H1 (cell line): ENCODE measurements around the gene DEAF1. TPM values are rescaled to one million over a fixed set of nuclear protein-coding genes. Genes with fewer than 3 reads are reported as not detected.

Experiments used
- BACH1 ChIP-seq: IDR thresholded peaks from 2 replicates; pipeline ENCODE4 v1.6.1; 2012; ENCODE audit warnings: low read length, improper control_type of control experiment
- CBX5 ChIP-seq: fragments of 300-800, 300-1000 bp; sonication (generic); IDR thresholded peaks from 2 replicates; pipeline ENCODE4 v1.7.1; 2016; ENCODE audit warnings: antibody characterized with exemption, low read length, low read depth
- TEAD4 ChIP-seq: IDR thresholded peaks from 2 replicates; pipeline ENCODE4 v1.6.1; 2012; ENCODE audit warnings: low read depth, low read length, inconsistent platforms, mixed read lengths
- polyA plus RNA-seq, 7 experiments: library from polyadenylated mRNA; depleted of rRNA in 3 of 7; stranded (reverse) in 5 of 7; unstranded in 2 of 7; fragments of >200 nt in 5 of 7; fragments of 200-250 nt in 2 of 7; gene quantifications; 1 replicate in 5 of 7; 2 replicates in 1 of 7; 4 replicates in 1 of 7; pipeline versions ENCODE4 v1.2.1 to v1.2.3, GENCODE V29; 2011 to 2013; ENCODE audit warnings: missing spikeins in 2 of 7, mixed read lengths in 2 of 7
- total RNA-seq: library from RNA; stranded (reverse); fragmentation: NEBNext Ultra II Directional; extraction: Animal tissue kit (Norgen Biotek cat#: 25700); gene quantifications from 2 replicates; pipeline ENCODE4 v1.2.1, GENCODE V29; 2021
- TF ChIP-seq, protein P1 (sequence below), 3 experiments: IDR thresholded peaks; 1 replicate in 2 of 3; 2 replicates in 1 of 3; pipeline versions ENCODE4 v1.5.1 to v1.6.1; 2011; ENCODE audit warnings: low read length in 3 of 3, mild to moderate bottlenecking in 3 of 3, inconsistent platforms in 2 of 3, low read depth in 1 of 3, moderate library complexity in 1 of 3; ENCODE audit not compliant: insufficient read depth in 1 of 3; ENCODE audit errors: control extremely low read depth in 1 of 3
- TF ChIP-seq, protein P2 (sequence below): fragments of 300-600 bp; sonication (generic); IDR thresholded peaks from 2 replicates; pipeline ENCODE4 v1.7.1; 2012; ENCODE audit warnings: low read length, moderate library complexity, mild to moderate bottlenecking, inconsistent platforms; ENCODE audit not compliant: insufficient replicate concordance

The DEAF1 gene
- total and polyA plus RNA-seq, 2 of the 8 experiments (the other 6 are each of a cell fraction or from before 2014, with no cell fraction given): 47.3 to 58.4 TPM

DNA sequence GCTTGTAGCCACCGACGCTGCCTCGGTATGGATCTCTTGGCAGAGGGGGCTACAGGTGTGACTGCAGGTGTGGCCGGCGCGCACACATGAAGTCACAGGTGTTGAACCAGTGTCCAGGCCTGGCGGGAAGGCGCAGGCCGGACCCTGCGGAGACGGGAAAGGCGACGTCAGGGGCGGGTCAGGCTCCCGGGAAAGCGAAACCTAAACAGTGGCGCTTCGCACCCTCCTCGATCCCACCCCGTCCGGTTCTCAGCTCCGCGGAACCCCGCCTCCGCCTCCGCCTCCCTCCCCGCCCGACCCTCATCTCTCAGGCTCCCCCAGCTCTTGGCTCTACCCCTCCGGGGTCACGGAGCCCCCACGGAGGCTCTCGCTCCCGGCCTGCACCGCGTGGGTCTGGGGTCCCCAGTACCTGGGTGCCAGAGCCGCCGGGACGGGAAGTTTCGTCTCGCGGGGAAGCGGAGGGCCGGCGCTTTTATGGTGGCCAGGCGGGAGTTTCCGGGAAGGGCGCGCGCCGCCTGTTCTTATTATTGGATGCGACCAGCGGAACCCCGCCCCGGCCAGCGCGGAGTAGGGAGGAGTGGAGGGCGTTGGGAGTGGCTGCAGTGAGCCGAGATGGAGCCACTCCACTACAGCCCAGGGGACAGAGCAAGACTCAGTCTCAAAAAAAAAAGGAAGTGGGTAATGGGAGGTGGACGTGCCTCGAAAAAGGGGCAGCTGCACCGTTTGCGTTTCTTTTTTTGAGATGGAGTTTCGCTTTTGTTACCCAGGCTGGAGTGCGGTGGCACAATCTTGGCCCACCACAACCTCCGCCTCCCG is 79.3 kb downstream of the DEAF1 start, which contains the start of gene IRF7 (continued):
- TF ChIP-seq, protein P1, sequence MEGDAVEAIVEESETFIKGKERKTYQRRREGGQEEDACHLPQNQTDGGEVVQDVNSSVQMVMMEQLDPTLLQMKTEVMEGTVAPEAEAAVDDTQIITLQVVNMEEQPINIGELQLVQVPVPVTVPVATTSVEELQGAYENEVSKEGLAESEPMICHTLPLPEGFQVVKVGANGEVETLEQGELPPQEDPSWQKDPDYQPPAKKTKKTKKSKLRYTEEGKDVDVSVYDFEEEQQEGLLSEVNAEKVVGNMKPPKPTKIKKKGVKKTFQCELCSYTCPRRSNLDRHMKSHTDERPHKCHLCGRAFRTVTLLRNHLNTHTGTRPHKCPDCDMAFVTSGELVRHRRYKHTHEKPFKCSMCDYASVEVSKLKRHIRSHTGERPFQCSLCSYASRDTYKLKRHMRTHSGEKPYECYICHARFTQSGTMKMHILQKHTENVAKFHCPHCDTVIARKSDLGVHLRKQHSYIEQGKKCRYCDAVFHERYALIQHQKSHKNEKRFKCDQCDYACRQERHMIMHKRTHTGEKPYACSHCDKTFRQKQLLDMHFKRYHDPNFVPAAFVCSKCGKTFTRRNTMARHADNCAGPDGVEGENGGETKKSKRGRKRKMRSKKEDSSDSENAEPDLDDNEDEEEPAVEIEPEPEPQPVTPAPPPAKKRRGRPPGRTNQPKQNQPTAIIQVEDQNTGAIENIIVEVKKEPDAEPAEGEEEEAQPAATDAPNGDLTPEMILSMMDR (IDR thresholded peaks at IDR 0.05; ENCODE audit: control extremely low read depth in 1 of 3, insufficient read depth in 1 of 3, low read depth in 1 of 3, low read length in 3 of 3): no peak
- no peak for TF ChIP-seq TEAD4
- no peak for TF ChIP-seq CBX5
- TF ChIP-seq, protein P2, sequence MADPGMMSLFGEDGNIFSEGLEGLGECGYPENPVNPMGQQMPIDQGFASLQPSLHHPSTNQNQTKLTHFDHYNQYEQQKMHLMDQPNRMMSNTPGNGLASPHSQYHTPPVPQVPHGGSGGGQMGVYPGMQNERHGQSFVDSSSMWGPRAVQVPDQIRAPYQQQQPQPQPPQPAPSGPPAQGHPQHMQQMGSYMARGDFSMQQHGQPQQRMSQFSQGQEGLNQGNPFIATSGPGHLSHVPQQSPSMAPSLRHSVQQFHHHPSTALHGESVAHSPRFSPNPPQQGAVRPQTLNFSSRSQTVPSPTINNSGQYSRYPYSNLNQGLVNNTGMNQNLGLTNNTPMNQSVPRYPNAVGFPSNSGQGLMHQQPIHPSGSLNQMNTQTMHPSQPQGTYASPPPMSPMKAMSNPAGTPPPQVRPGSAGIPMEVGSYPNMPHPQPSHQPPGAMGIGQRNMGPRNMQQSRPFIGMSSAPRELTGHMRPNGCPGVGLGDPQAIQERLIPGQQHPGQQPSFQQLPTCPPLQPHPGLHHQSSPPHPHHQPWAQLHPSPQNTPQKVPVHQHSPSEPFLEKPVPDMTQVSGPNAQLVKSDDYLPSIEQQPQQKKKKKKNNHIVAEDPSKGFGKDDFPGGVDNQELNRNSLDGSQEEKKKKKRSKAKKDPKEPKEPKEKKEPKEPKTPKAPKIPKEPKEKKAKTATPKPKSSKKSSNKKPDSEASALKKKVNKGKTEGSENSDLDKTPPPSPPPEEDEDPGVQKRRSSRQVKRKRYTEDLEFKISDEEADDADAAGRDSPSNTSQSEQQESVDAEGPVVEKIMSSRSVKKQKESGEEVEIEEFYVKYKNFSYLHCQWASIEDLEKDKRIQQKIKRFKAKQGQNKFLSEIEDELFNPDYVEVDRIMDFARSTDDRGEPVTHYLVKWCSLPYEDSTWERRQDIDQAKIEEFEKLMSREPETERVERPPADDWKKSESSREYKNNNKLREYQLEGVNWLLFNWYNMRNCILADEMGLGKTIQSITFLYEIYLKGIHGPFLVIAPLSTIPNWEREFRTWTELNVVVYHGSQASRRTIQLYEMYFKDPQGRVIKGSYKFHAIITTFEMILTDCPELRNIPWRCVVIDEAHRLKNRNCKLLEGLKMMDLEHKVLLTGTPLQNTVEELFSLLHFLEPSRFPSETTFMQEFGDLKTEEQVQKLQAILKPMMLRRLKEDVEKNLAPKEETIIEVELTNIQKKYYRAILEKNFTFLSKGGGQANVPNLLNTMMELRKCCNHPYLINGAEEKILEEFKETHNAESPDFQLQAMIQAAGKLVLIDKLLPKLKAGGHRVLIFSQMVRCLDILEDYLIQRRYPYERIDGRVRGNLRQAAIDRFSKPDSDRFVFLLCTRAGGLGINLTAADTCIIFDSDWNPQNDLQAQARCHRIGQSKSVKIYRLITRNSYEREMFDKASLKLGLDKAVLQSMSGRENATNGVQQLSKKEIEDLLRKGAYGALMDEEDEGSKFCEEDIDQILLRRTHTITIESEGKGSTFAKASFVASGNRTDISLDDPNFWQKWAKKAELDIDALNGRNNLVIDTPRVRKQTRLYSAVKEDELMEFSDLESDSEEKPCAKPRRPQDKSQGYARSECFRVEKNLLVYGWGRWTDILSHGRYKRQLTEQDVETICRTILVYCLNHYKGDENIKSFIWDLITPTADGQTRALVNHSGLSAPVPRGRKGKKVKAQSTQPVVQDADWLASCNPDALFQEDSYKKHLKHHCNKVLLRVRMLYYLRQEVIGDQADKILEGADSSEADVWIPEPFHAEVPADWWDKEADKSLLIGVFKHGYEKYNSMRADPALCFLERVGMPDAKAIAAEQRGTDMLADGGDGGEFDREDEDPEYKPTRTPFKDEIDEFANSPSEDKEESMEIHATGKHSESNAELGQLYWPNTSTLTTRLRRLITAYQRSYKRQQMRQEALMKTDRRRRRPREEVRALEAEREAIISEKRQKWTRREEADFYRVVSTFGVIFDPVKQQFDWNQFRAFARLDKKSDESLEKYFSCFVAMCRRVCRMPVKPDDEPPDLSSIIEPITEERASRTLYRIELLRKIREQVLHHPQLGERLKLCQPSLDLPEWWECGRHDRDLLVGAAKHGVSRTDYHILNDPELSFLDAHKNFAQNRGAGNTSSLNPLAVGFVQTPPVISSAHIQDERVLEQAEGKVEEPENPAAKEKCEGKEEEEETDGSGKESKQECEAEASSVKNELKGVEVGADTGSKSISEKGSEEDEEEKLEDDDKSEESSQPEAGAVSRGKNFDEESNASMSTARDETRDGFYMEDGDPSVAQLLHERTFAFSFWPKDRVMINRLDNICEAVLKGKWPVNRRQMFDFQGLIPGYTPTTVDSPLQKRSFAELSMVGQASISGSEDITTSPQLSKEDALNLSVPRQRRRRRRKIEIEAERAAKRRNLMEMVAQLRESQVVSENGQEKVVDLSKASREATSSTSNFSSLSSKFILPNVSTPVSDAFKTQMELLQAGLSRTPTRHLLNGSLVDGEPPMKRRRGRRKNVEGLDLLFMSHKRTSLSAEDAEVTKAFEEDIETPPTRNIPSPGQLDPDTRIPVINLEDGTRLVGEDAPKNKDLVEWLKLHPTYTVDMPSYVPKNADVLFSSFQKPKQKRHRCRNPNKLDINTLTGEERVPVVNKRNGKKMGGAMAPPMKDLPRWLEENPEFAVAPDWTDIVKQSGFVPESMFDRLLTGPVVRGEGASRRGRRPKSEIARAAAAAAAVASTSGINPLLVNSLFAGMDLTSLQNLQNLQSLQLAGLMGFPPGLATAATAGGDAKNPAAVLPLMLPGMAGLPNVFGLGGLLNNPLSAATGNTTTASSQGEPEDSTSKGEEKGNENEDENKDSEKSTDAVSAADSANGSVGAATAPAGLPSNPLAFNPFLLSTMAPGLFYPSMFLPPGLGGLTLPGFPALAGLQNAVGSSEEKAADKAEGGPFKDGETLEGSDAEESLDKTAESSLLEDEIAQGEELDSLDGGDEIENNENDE: no peak
- no peak for TF ChIP-seq BACH1
